K562 (cell line): ENCODE data around the gene POLR3GL. TPM values are rescaled to one million over a fixed set of nuclear protein-coding genes. Genes with fewer than 3 reads are reported as not detected.

Experiments
- DPF2 ChIP-seq: fragments of 450-650 bp; IDR thresholded peaks from 2 replicates; pipeline ENCODE4 v1.6.1; 2016
- ETV5 ChIP-seq: sonication (generic); formaldehyde crosslinking; IDR thresholded peaks from 2 replicates; pipeline ENCODE4 v1.4.0; 2020; ENCODE audit warnings: low read depth, mild to moderate bottlenecking, missing genetic modification reagents
- KLF1 ChIP-seq: fragments of 450-650 bp; IDR thresholded peaks from 2 replicates; pipeline ENCODE4 v1.6.1; 2016; ENCODE audit warnings: missing genetic modification characterization, missing compliant biosample characterization
- NFXL1 ChIP-seq: fragments of 450-650 bp; formaldehyde crosslinking; IDR thresholded peaks from 2 replicates; pipeline ENCODE4 v1.4.0; 2021; ENCODE audit warnings: mild to moderate bottlenecking
- POLR3G ChIP-seq: IDR thresholded peaks from 2 replicates; pipeline ENCODE4 v1.6.1; 2011; ENCODE audit not compliant: insufficient read length, insufficient replicate concordance; ENCODE audit errors: extremely low read depth
- RBFOX2 ChIP-seq: fragments of 200-400 bp; formaldehyde crosslinking; IDR thresholded peaks from 2 replicates; pipeline ENCODE4 v1.6.1; 2017; ENCODE audit warnings: low read depth, mild to moderate bottlenecking, low read length, moderate library complexity
- SMARCC2 ChIP-seq: fragments of 450-650 bp; IDR thresholded peaks from 2 replicates; pipeline ENCODE4 v1.6.1; 2017; ENCODE audit warnings: antibody characterized with exemption, moderate library complexity, mild to moderate bottlenecking, low read depth
- SP1 ChIP-seq: sonication (generic); formaldehyde crosslinking; IDR thresholded peaks from 2 replicates; pipeline ENCODE4 v1.8.1; 2022; ENCODE audit warnings: mild to moderate bottlenecking, missing genetic modification reagents
- YY1 ChIP-seq, 3 experiments: IDR thresholded peaks; 2 replicates each; pipeline ENCODE4 v1.6.1; 2011; ENCODE audit warnings: low read length in 2 of 3, mild to moderate bottlenecking in 2 of 3, moderate library complexity in 2 of 3, borderline replicate concordance in 1 of 3, control low read depth in 1 of 3, low read depth in 1 of 3; ENCODE audit not compliant: insufficient read depth in 3 of 3, insufficient replicate concordance in 2 of 3, control insufficient read depth in 1 of 3, insufficient read length in 1 of 3; ENCODE audit errors: extremely low read depth in 1 of 3
- ZNF253 ChIP-seq: fragments of 250-450 bp; sonication (Bioruptor Pico); conservative IDR thresholded peaks from 2 replicates; pipeline ENCODE4 v1.6.1; 2021; ENCODE audit warnings: mild to moderate bottlenecking
- ZNF316 ChIP-seq: fragments of 450-650 bp; IDR thresholded peaks from 2 replicates; pipeline ENCODE4 v1.6.1; 2016
- ZNF445 ChIP-seq: fragments of 250-450 bp; sonication (Bioruptor Pico); IDR thresholded peaks from 2 replicates; pipeline ENCODE4 v1.4.0; 2020; ENCODE audit warnings: low read depth, mild to moderate bottlenecking, moderate library complexity
- polyA plus RNA-seq, 8 experiments: library from polyadenylated mRNA; depleted of rRNA in 4 of 8; stranded (reverse) in 5 of 8; unstranded in 3 of 8; fragments of >200 nt; fragmentation: Nextera tagmentation in 2 of 8; fragmentation: Illumina TruSeq in 1 of 8; extraction: Ambion mirVana in 2 of 8; extraction: Trizol in 1 of 8; gene quantifications; 2 replicates each; pipeline versions ENCODE4 v1.2.1 to v1.2.3, GENCODE V29; 2011 to 2014; ENCODE audit warnings: inconsistent platforms in 1 of 8, missing spikeins in 1 of 8
- total RNA-seq, 7 experiments: library from RNA; depleted of rRNA in 6 of 7; stranded (reverse); fragments of >200 nt in 6 of 7; fragmentation: Illumina TruSeq in 2 of 7; extraction: Trizol in 2 of 7; gene quantifications; 2 replicates each; pipeline versions ENCODE4 v1.2.1 to v1.2.3, GENCODE V29; 2011 to 2021; ENCODE audit warnings: low replicate concordance in 1 of 7
- TF ChIP-seq, protein P1 (sequence below): fragments of 450-650 bp; IDR thresholded peaks from 2 replicates; pipeline ENCODE4 v1.6.1; 2016; ENCODE audit warnings: mild to moderate bottlenecking, moderate library complexity
- TF ChIP-seq, protein P2 (sequence below): sonication (generic); formaldehyde crosslinking; IDR thresholded peaks from 2 replicates; pipeline ENCODE4 v1.8.0; 2022; ENCODE audit warnings: missing genetic modification reagents, mild to moderate bottlenecking, moderate library complexity, borderline replicate concordance

POLR3GL gene
- total and polyA plus RNA-seq, 9 of the 15 experiments (the other 6 are each of a cell fraction or from before 2014, with no cell fraction given) = 14.6 to 48.4 (median 38.2) TPM

DNA sequence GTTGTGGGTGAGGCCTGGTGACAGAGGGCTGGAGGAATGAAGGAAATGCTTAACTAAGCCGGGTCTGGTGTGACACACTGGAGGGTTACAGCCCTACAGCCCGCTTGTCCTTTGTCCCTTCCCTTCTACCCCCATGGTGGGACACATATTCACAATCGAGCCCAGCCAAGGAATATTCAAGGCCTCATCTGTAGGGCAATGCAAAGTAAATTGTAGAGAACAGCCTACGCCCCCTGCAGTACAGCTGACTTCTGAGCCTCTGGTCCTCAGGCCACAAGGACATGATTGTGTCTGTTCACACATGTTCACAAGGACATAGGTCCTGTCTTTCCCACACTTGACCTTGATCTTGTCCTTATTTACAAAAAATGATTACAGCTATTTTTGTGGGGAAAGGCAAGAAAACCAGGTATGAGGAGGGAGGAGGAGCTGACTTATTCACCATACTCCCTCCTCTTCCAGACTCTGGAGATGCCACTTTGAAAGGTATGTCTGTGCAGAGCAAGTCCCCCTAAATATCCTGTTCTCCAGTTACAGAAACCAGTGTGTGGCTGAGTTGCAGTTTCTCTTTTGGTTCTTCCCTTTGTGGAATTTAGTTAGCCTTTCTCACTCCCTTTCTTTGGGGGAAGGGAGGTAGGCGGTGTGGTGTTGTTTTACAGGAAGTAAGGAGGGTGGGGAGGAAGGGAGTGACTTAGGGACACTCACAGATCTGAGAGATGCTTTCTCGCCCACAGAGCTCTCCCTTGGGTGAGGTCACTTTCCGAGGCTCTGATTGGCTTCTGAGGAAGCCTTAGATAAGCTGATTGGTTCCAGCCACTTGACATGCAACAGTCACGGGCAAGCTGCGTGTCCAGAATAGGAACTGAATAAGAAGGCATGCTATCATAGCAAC lies 14.6 kb downstream of the POLR3GL start (continued):
- TF ChIP-seq, protein P1, sequence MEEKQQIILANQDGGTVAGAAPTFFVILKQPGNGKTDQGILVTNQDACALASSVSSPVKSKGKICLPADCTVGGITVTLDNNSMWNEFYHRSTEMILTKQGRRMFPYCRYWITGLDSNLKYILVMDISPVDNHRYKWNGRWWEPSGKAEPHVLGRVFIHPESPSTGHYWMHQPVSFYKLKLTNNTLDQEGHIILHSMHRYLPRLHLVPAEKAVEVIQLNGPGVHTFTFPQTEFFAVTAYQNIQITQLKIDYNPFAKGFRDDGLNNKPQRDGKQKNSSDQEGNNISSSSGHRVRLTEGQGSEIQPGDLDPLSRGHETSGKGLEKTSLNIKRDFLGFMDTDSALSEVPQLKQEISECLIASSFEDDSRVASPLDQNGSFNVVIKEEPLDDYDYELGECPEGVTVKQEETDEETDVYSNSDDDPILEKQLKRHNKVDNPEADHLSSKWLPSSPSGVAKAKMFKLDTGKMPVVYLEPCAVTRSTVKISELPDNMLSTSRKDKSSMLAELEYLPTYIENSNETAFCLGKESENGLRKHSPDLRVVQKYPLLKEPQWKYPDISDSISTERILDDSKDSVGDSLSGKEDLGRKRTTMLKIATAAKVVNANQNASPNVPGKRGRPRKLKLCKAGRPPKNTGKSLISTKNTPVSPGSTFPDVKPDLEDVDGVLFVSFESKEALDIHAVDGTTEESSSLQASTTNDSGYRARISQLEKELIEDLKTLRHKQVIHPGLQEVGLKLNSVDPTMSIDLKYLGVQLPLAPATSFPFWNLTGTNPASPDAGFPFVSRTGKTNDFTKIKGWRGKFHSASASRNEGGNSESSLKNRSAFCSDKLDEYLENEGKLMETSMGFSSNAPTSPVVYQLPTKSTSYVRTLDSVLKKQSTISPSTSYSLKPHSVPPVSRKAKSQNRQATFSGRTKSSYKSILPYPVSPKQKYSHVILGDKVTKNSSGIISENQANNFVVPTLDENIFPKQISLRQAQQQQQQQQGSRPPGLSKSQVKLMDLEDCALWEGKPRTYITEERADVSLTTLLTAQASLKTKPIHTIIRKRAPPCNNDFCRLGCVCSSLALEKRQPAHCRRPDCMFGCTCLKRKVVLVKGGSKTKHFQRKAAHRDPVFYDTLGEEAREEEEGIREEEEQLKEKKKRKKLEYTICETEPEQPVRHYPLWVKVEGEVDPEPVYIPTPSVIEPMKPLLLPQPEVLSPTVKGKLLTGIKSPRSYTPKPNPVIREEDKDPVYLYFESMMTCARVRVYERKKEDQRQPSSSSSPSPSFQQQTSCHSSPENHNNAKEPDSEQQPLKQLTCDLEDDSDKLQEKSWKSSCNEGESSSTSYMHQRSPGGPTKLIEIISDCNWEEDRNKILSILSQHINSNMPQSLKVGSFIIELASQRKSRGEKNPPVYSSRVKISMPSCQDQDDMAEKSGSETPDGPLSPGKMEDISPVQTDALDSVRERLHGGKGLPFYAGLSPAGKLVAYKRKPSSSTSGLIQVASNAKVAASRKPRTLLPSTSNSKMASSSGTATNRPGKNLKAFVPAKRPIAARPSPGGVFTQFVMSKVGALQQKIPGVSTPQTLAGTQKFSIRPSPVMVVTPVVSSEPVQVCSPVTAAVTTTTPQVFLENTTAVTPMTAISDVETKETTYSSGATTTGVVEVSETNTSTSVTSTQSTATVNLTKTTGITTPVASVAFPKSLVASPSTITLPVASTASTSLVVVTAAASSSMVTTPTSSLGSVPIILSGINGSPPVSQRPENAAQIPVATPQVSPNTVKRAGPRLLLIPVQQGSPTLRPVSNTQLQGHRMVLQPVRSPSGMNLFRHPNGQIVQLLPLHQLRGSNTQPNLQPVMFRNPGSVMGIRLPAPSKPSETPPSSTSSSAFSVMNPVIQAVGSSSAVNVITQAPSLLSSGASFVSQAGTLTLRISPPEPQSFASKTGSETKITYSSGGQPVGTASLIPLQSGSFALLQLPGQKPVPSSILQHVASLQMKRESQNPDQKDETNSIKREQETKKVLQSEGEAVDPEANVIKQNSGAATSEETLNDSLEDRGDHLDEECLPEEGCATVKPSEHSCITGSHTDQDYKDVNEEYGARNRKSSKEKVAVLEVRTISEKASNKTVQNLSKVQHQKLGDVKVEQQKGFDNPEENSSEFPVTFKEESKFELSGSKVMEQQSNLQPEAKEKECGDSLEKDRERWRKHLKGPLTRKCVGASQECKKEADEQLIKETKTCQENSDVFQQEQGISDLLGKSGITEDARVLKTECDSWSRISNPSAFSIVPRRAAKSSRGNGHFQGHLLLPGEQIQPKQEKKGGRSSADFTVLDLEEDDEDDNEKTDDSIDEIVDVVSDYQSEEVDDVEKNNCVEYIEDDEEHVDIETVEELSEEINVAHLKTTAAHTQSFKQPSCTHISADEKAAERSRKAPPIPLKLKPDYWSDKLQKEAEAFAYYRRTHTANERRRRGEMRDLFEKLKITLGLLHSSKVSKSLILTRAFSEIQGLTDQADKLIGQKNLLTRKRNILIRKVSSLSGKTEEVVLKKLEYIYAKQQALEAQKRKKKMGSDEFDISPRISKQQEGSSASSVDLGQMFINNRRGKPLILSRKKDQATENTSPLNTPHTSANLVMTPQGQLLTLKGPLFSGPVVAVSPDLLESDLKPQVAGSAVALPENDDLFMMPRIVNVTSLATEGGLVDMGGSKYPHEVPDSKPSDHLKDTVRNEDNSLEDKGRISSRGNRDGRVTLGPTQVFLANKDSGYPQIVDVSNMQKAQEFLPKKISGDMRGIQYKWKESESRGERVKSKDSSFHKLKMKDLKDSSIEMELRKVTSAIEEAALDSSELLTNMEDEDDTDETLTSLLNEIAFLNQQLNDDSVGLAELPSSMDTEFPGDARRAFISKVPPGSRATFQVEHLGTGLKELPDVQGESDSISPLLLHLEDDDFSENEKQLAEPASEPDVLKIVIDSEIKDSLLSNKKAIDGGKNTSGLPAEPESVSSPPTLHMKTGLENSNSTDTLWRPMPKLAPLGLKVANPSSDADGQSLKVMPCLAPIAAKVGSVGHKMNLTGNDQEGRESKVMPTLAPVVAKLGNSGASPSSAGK = peak; percentile 64; the same call in 1 of the 2 replicates
- TF ChIP-seq, protein P2, sequence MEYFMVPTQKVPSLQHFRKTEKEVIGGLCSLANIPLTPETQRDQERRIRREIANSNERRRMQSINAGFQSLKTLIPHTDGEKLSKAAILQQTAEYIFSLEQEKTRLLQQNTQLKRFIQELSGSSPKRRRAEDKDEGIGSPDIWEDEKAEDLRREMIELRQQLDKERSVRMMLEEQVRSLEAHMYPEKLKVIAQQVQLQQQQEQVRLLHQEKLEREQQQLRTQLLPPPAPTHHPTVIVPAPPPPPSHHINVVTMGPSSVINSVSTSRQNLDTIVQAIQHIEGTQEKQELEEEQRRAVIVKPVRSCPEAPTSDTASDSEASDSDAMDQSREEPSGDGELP = peak; percentile 81
- TF ChIP-seq RBFOX2 (0 out of 2 replicates have a peak, but pooled peaks have one; percentile 13), POLR3G (no peak), NFXL1 (CRISPR knock-in tag) (0 out of 2 replicates have a peak, but pooled peaks have one; percentile 31), SP1 (CRISPR knock-in tag) (peak; percentile 68), SMARCC2 (no peak), KLF1 (tag) (no peak), ETV5 (CRISPR knock-in tag) (peak; percentile 97), DPF2 (peak; percentile 92), YY1 (IDR thresholded peaks at IDR 0.05; ENCODE audit: borderline replicate concordance in 1 of 3, control insufficient read depth in 1 of 3, extremely low read depth in 1 of 3, insufficient read depth in 3 of 3, insufficient read length in 1 of 3, insufficient replicate concordance in 2 of 3, low read depth in 1 of 3, low read length in 2 of 3) (no peak), ZNF316 (0 out of 2 replicates have a peak, but pooled peaks have one; percentile 12), ZNF253 (CRISPR knock-in tag) (no peak), ZNF445 (CRISPR knock-in tag) (0 out of 2 replicates have a peak, but pooled peaks have one; percentile 46)
